Nephron (organoid): ENCODE data around the gene DNAJC2.
A peak's percentile ranks its signal among the peaks of the same experiment; 100 is the strongest.

Source experiments
- H3K27ac Mint-ChIP-seq, 3 experiments: 2 replicates each; pipeline ENCODE4 v1.8.0; 2020; ENCODE audit warnings: mixed read lengths in 3 of 3, mild to moderate bottlenecking in 2 of 3, moderate library complexity in 1 of 3
- H3K27me3 Mint-ChIP-seq: 2 replicates; pipeline ENCODE4 v1.8.0; 2021; ENCODE audit warnings: low read depth, mild to moderate bottlenecking, moderate library complexity, mixed read lengths
- H3K36me3 Mint-ChIP-seq: 2 replicates; pipeline ENCODE4 v1.8.0; 2020; ENCODE audit warnings: low read depth, mixed read lengths
- H3K4me1 Mint-ChIP-seq: 2 replicates; pipeline ENCODE4 v1.8.0; 2020; ENCODE audit warnings: mixed read lengths
- H3K4me3 Mint-ChIP-seq, 3 experiments: 2 replicates each; pipeline ENCODE4 v1.8.0; 2020; ENCODE audit warnings: mild to moderate bottlenecking in 3 of 3, mixed read lengths in 3 of 3, moderate library complexity in 2 of 3
- H3K9me3 Mint-ChIP-seq: 2 replicates; pipeline ENCODE4 v1.8.0; 2020; ENCODE audit warnings: mixed read lengths
- TF ChIP-seq, protein P1 (sequence below), 3 experiments: fragments of 200-600 bp; sonication (generic); IDR thresholded peaks; one replicate each; pipeline ENCODE4 v1.5.0; 2021; ENCODE audit warnings: antibody characterized with exemption in 3 of 3; ENCODE audit not compliant: unreplicated experiment in 3 of 3

The DNAJC2 gene

DNA sequence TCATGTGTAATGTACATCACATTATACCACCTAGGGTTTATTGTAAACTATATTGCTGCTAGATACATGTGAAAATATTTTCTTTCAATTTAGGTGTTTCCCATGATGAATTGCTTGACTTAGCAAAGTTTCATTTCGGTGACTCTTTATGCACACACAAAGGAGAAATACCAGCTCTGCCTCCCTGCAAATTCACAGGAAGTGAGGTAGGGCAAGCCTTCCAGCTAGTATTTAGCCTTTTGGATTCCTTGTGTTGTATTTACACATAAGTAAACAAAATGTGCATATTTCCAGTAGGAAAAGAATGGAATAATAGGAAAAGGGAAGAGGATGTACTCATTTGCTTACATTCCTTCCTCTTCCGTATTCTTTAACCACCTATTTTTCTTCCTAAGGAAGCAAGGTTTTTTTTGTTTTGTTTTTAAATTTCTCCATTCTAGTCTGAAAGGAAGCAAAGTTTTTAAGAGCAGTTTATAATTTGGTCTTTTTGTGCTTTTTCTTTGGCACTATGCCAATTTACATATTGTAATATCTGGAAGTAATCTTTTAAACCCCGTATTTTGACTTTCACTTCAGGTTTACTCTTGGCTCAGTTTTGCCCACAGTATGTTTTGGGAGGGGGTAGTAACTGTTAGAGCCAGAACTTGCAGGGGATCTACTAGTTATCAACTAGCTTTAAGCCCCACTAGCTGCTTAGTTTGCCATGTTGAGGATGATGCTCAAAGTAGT lies 36.9 kb downstream of the DNAJC2 start:
- H3K9me3 Mint-ChIP-seq, result no peaks in the 10 kb centered on the region
- H3K27ac Mint-ChIP-seq, result no peak overlapping the region
- TF ChIP-seq, protein P1, sequence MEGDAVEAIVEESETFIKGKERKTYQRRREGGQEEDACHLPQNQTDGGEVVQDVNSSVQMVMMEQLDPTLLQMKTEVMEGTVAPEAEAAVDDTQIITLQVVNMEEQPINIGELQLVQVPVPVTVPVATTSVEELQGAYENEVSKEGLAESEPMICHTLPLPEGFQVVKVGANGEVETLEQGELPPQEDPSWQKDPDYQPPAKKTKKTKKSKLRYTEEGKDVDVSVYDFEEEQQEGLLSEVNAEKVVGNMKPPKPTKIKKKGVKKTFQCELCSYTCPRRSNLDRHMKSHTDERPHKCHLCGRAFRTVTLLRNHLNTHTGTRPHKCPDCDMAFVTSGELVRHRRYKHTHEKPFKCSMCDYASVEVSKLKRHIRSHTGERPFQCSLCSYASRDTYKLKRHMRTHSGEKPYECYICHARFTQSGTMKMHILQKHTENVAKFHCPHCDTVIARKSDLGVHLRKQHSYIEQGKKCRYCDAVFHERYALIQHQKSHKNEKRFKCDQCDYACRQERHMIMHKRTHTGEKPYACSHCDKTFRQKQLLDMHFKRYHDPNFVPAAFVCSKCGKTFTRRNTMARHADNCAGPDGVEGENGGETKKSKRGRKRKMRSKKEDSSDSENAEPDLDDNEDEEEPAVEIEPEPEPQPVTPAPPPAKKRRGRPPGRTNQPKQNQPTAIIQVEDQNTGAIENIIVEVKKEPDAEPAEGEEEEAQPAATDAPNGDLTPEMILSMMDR (IDR thresholded peaks at IDR 0.05; ENCODE audit: unreplicated experiment in 3 of 3), result no peak
- no peak overlapping the region for H3K4me3 Mint-ChIP-seq
- no peaks in the 10 kb centered on the region for H3K4me1 Mint-ChIP-seq
- H3K36me3 Mint-ChIP-seq, result peaks cover 71% of the 10 kb centered on the region
- H3K27me3 Mint-ChIP-seq, result no peaks in the 10 kb centered on the region

DNA sequence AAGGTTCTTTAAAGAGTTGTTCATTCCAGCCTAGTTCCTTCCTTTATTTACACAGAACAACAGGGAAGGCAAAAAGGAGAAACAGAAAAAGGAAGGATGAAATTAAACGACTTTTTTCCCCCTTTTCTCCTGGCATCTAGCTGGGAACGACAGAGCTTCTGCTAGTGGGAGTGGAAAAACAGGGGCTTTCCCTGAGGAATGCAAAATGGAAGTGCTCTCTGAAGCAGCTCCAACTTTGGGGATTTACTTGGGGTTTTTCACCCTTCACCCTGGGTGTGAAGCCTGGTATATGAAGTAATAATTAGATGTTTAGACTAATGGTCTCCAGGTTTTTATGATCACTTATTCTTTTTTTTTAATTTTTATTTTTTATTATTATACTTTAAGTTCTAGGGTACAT lies 43.1 kb downstream of the DNAJC2 start:
- Mint-ChIP-seq H3K27ac (no peak overlapping the region), H3K4me1 (peaks cover 16% of the 10 kb centered on the region), H3K9me3 (no peaks in the 10 kb centered on the region), H3K27me3 (peaks cover 3% of the 10 kb centered on the region), H3K36me3 (peaks cover 57% of the 10 kb centered on the region), H3K4me3 (no peak overlapping the region)
- TF ChIP-seq, protein P1 (IDR thresholded peaks at IDR 0.05; ENCODE audit: unreplicated experiment in 3 of 3), result no peak

DNA sequence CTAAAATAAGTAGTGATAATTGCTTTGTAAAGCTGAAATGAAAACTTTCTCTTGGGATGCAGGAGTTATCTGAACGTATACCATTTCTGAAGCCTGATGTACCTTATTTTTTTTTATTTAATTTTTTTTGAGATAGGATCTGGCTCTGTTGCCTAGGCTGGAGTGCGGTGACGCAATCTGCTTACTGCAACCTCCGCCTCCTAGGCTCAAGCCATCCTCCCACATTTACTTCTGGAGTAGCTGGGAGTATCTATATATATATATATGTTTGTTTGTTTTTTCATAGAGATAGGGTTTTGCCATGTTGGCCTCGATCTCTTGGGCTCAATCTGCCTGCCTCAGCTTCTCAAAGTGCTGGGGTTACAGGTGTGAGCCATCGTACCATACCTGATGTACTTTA lies 44.9 kb downstream of the DNAJC2 start:
- Mint-ChIP-seq H3K27me3 (peaks cover 3% of the 10 kb centered on the region), H3K36me3 (peaks cover 46% of the 10 kb centered on the region), H3K4me1 (peaks cover 16% of the 10 kb centered on the region), H3K4me3 (no peak overlapping the region), H3K27ac (no peak overlapping the region), H3K9me3 (no peaks in the 10 kb centered on the region)
- TF ChIP-seq, protein P1 (IDR thresholded peaks at IDR 0.05; ENCODE audit: unreplicated experiment in 3 of 3), result no peak

DNA sequence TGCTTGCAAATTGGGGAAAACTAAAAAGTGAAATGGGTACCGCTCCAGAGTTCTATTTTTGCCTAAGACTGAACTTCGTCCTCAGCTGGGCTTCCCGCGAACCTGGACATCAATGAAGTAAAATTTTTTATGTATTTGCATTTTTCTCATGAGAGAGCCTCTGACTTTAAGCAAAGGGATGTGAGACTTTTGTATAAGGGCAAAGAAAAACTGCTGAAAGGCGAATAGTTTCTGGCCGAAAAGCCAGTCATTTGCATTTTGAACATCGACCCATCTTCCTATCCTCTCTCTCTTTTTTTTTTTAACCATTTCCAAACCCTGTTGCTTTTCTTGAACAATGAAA lies 46.8 kb downstream of the DNAJC2 start:
- TF ChIP-seq, protein P1 (IDR thresholded peaks at IDR 0.05; ENCODE audit: unreplicated experiment in 3 of 3), result no peak
- Mint-ChIP-seq H3K36me3 (peaks cover 31% of the 10 kb centered on the region), H3K4me1 (peaks cover 16% of the 10 kb centered on the region), H3K9me3 (no peaks in the 10 kb centered on the region), H3K27ac (peak overlapping the region; percentile 22 to 83 (median 82)), H3K27me3 (peaks cover 7% of the 10 kb centered on the region), H3K4me3 (peak overlapping the region; percentile 87 to 90 (median 88))

DNA sequence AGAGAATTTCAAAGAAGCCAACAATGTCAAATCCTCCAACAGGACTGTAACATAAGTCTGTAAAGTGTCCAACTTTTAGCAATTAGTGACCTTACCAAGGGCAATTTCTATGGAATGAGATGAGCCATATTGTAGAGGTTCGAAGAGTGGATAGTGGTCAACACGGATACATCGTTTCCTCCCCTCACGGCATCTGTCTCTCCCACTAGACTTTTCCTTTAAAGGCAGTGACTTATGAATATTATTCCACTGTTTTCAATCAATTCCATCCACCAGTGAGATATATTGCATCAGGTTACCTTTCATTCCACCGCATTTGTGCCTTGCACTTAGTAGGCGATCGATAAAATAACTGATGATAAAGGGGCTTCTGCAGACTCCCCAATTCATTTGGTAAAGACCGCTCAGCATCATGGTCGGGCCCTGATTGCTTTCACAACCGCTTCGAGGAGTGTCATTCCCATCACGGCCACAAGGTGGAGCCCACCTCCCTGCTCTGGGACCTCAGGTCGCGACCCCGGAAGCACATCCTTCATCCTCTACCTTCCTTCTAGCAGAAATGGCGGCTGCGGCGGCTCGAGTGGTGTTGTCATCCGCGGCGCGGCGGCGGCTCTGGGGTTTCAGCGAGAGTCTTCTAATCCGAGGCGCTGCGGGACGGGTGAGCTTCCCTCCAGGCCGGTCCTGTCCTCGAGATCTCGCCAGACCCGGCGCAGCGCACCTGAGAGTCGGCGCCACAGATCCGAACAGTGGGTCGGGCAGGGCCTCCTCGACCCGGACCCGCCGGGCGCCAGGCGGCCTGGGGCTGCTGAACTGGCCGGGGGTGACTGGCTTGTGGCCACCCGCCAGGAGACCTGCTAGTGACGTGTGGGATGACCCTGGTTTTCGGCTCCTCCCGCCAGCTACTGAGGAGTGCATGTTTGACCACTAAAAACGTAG lies 47.4 kb downstream of the DNAJC2 start, which contains the start of gene PMPCB:
PMPCB (plus strand) TSS at position 535 of the 936 bp plus-strand sequence; CDS start at position 560, 25 bp downstream.
- Mint-ChIP-seq H3K27ac (peak within 1 kb of the TSS; percentile 74 to 83 (median 82)), H3K36me3 (peaks cover 25% of the 10 kb centered on the region), H3K9me3 (no peaks in the 10 kb centered on the region), H3K4me1 (peaks cover 16% of the 10 kb centered on the region), H3K4me3 (peak within 1 kb of the TSS; percentile 87 to 90 (median 88)), H3K27me3 (peaks cover 7% of the 10 kb centered on the region)
- TF ChIP-seq, protein P1 (IDR thresholded peaks at IDR 0.05; ENCODE audit: unreplicated experiment in 3 of 3), result peak; percentile 97 to 99 (median 98)
